ENCODE results near the gene SCN8A. TPM values are rescaled to one million over a fixed set of nuclear protein-coding genes. Genes with fewer than 3 reads are reported as not detected.

The SCN8A gene
- total RNA-seq, 3 donors from 2014 or later = 0.32 to 5.0 (median 1.6) TPM

DNA sequence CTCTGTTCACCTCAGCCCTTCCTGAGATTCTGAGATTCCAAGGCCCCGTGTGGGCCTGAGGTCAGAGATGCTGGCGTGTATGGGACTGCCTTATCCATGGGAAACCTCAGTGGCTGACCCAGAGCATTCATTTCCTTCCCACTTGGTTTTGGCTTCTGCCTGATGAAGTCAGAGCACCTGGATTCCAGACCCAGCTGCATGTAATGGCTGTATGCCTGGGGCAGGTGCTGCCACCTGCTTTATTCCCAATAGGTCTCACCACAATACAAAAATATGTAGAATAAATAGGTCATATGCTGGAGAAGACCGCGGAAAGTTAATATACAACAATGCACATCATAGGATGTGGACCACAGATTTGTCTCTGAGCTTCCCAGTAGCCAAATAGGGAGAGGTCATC, 231.9 kb downstream of the SCN8A start:
- Histone ChIP-seq H3K27me3 (no peaks in the 10 kb centered on the region), H3K4me3 (no peak overlapping the region), H3K27ac (no peak overlapping the region), H3K36me3 (no peaks in the 10 kb centered on the region), H3K9me3 (no peaks in the 10 kb centered on the region), H3K4me1 (peaks cover 0 to 5% of the 10 kb centered on the region in 2 donors)
- intact Hi-C loops (cut with DNase I; ENCODE audit: low total_unique reads) = no loop called here
- no peak for DNase-seq (ENCODE audit: low spot score in 2 of 2)
- TF ChIP-seq, protein P1, sequence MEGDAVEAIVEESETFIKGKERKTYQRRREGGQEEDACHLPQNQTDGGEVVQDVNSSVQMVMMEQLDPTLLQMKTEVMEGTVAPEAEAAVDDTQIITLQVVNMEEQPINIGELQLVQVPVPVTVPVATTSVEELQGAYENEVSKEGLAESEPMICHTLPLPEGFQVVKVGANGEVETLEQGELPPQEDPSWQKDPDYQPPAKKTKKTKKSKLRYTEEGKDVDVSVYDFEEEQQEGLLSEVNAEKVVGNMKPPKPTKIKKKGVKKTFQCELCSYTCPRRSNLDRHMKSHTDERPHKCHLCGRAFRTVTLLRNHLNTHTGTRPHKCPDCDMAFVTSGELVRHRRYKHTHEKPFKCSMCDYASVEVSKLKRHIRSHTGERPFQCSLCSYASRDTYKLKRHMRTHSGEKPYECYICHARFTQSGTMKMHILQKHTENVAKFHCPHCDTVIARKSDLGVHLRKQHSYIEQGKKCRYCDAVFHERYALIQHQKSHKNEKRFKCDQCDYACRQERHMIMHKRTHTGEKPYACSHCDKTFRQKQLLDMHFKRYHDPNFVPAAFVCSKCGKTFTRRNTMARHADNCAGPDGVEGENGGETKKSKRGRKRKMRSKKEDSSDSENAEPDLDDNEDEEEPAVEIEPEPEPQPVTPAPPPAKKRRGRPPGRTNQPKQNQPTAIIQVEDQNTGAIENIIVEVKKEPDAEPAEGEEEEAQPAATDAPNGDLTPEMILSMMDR (IDR thresholded peaks at IDR 0.05) = no peak
- TF ChIP-seq POLR2AphosphoS5 (IDR thresholded peaks at IDR 0.05) (no peak), POLR2A (IDR thresholded peaks at IDR 0.05) (no peak)

DNA sequence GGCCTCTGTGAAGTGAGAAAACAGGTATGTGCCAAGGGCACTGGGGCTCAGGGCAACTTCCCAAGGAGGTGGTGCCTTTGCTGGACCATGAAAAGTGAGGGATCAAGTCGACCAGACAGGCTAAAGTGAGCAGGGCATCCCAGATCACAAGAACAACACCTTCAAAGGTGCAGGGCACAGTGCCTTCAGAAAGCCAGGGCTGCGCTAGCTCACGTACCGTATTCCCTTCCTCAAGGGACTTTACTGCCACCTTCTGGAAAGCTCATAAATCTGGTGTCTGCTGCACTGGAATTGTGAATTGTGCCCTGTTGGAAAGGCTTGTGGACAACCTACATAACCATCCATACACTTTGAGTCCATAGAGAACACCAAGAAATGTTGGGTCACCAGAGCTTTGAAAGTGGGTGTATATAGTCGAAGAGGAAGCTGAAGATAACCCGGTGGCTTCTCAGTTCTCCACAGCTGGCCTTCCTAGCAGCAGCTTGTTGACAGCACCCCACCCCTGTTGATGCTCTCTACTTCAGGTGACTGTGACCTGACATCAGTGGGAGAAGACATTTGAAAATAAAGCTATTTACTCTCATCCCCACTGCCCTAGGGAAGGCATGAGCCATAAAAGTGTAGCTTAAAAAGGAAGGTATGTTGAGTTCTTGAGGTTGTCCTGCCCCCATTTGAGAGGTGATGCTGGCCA, 233.0 kb downstream of the SCN8A start:
- no peak overlapping the region for H3K27ac ChIP-seq
- no peak overlapping the region for H3K4me3 ChIP-seq
- no peaks in the 10 kb centered on the region for H3K27me3 ChIP-seq
- intact Hi-C loops (cut with DNase I; ENCODE audit: low total_unique reads) = no loop called here
- TF ChIP-seq POLR2AphosphoS5 (IDR thresholded peaks at IDR 0.05) = no peak
- TF ChIP-seq, protein P1 (IDR thresholded peaks at IDR 0.05) = peak in 2 of 3 donors; percentile 33 to 46
- TF ChIP-seq POLR2A (IDR thresholded peaks at IDR 0.05) = no peak
- H3K4me1 ChIP-seq = peaks cover 0 to 10% of the 10 kb centered on the region in 2 donors
- H3K9me3 ChIP-seq = no peaks in the 10 kb centered on the region
- peak in 1 of 2 donors; percentile 52 for DNase-seq (ENCODE audit: low spot score in 2 of 2)
- H3K36me3 ChIP-seq = no peaks in the 10 kb centered on the region

DNA sequence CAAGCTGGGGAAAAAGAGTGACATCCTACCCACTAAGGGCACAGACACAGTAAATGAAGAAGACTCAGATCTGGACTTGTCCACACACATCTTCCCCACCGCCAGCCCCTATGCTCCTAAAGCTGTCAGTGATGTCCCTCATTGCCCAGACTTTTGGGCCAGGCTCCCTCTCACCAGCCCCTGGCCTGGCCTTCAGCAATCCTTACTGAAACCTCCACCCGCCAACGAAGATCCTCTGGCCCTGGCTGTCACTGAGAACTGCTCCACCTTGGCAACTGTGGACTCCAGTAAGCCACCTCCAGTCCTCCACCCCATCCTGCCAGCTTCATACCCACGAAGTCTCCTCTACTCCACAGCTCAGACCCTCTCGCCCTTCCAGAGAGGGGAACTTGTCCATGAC, 234.2 kb downstream of the SCN8A start:
- H3K4me3 ChIP-seq = no peak overlapping the region
- no peak for DNase-seq (ENCODE audit: low spot score in 2 of 2)
- intact Hi-C loops (cut with DNase I; ENCODE audit: low total_unique reads) = no loop called here
- H3K27ac ChIP-seq = no peak overlapping the region
- no peaks in the 10 kb centered on the region for H3K27me3 ChIP-seq
- peaks cover 0 to 10% of the 10 kb centered on the region in 2 donors for H3K4me1 ChIP-seq
- no peaks in the 10 kb centered on the region for H3K36me3 ChIP-seq
- H3K9me3 ChIP-seq = no peaks in the 10 kb centered on the region
- no peak for TF ChIP-seq POLR2A (IDR thresholded peaks at IDR 0.05)
- TF ChIP-seq POLR2AphosphoS5 (IDR thresholded peaks at IDR 0.05) = no peak
- TF ChIP-seq, protein P1 (IDR thresholded peaks at IDR 0.05) = no peak

DNA sequence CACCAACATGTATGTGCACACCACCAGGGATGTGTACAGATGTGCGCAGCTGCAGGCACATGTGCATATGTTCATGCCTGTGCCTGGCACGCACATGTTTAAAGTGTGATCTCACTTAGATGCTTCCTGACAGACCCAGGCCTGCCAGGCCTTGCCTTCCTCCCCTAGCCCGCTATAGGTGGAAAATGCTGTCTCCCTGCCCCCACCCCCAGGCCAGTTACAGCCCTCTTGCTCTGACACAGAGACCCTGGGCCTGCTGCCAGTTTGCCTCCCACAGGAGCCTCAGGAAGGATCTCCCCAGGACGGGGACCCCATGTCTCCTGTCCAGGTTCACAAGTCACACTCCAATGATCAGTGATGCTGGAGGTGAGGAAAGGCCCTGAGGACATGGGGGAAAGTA, 235.8 kb downstream of the SCN8A start:
- H3K36me3 ChIP-seq = no peaks in the 10 kb centered on the region
- H3K27ac ChIP-seq = peak overlapping the region in 1 of 2 donors; percentile 10
- TF ChIP-seq POLR2A (IDR thresholded peaks at IDR 0.05) = no peak
- no peak for TF ChIP-seq POLR2AphosphoS5 (IDR thresholded peaks at IDR 0.05)
- TF ChIP-seq, protein P1 (IDR thresholded peaks at IDR 0.05) = no peak
- H3K4me3 ChIP-seq = no peak overlapping the region
- H3K4me1 ChIP-seq = peaks cover 0 to 6% of the 10 kb centered on the region in 2 donors
- intact Hi-C loops (cut with DNase I; ENCODE audit: low total_unique reads) = no loop called here
- no peaks in the 10 kb centered on the region for H3K9me3 ChIP-seq
- H3K27me3 ChIP-seq = no peaks in the 10 kb centered on the region
- no peak for DNase-seq (ENCODE audit: low spot score in 2 of 2)

DNA sequence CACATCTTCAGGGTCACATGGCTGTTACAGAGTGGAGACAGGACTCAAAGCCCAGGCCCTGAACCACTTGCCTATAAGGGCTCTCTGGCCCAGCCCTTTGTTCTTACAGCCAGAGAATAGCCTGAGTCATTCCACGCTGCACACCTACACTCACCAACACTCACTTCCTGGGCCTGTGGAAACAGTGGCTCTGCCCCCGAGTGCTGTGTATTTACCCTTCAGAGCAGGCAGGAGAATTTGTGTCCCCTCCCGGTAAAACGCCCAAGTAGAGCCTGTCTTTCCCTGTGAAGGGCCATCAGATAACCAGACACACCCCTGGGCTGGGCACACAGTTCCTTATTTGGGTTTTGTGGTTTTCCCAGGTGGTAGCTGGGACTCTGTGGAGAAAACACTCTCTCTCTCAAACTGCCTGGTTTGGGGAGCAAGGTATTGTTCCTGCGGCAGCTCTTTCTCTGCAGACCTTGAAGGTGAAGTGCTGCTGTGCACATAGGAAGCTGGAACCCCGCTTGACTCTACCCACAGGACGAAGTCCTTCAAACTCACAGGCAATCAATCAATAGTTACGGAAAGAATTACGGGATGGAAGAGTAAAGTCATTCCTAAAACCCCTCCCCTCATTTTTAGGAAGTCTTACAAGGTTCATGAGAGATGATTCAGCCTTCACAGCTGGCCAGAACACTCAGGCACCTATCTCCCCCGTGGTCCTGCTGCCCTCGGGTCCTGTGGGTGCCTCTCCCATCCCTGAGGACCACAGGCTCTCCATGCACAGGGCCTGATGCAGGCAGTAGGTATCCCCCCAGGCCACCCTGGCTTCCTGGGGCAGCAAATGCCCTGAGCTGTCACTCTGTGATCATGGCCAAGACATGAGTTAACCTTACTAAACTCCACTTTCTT, 237.1 kb downstream of the SCN8A start:
- H3K27me3 ChIP-seq = no peaks in the 10 kb centered on the region
- peaks cover 0 to 6% of the 10 kb centered on the region in 2 donors for H3K4me1 ChIP-seq
- peak in 1 of 2 donors; percentile 41 for DNase-seq (ENCODE audit: low spot score in 2 of 2)
- H3K27ac ChIP-seq = peak overlapping the region; percentile 49 to 78
- TF ChIP-seq POLR2AphosphoS5 (IDR thresholded peaks at IDR 0.05) = no peak
- TF ChIP-seq, protein P1 (IDR thresholded peaks at IDR 0.05) = no peak
- no peak for TF ChIP-seq POLR2A (IDR thresholded peaks at IDR 0.05)
- intact Hi-C loops (cut with DNase I; ENCODE audit: low total_unique reads) = no loop called here
- H3K9me3 ChIP-seq = no peaks in the 10 kb centered on the region
- no peak overlapping the region for H3K4me3 ChIP-seq
- no peaks in the 10 kb centered on the region for H3K36me3 ChIP-seq

Data from breast epithelium (tissue), 4 donors.